ENCODE data around the gene TFCP2L1. TPM values are rescaled to one million over a fixed set of nuclear protein-coding genes. Genes with fewer than 3 reads are reported as not detected.

TFCP2L1 gene
- total and polyA plus RNA-seq, 2 experiments from 2014 or later: 0.94 to 6.4 TPM

- no peak for TF ChIP-seq ZNF462 (CRISPR knock-in tag; IDR thresholded peaks at IDR 0.05)
Observed at GRCh38 chr2:121232626-121233265, 52.3 kb downstream of the TFCP2L1 start (continued).

GRCh38 chr2:121231385-121232000 lies 53.5 kb downstream of the TFCP2L1 start:
- Histone ChIP-seq H3K4me2 (no peak overlapping the region), H3K27me3 (ENCODE audit: insufficient read depth) (no peaks in the 10 kb centered on the region), H3K36me3 (ENCODE audit: insufficient read depth) (no peaks in the 10 kb centered on the region), H3K27ac (ENCODE audit: low read depth) (no peak overlapping the region), H3K4me3 (no peak overlapping the region), H2AFZ (no peak overlapping the region), H3K4me1 (ENCODE audit: insufficient read depth) (no peaks in the 10 kb centered on the region), H4K20me1 (replicated peaks; ENCODE audit: insufficient read depth) (no peaks in the 10 kb centered on the region), H3F3A (replicated peaks; ENCODE audit: low read depth) (no peaks in the 10 kb centered on the region), H3K79me2 (replicated peaks; ENCODE audit: insufficient read depth) (no peaks in the 10 kb centered on the region), H3K9me2 (ENCODE audit: insufficient read depth) (no peaks in the 10 kb centered on the region)
- Mint-ChIP-seq H3K9me3 (no peaks in the 10 kb centered on the region), H3K36me3 (ENCODE audit: low read depth) (no peaks in the 10 kb centered on the region), H3K27ac (no peak overlapping the region), H3K4me1 (no peaks in the 10 kb centered on the region), H3K4me3 (no peak overlapping the region), H3K27me3 (ENCODE audit: insufficient read depth, low read depth, poor library complexity) (peaks cover 7% of the 10 kb centered on the region)
- ATAC-seq (no peak), DNase-seq (ENCODE audit: low spot score) (no peak)
- TF ChIP-seq NANOG (IDR thresholded peaks at IDR 0.05; ENCODE audit: borderline replicate concordance) (no peak), JUNB (IDR thresholded peaks at IDR 0.05; ENCODE audit: unreplicated experiment) (no peak), POLR2AphosphoS5 (IDR thresholded peaks at IDR 0.05; ENCODE audit: low read depth) (no peak), EZH2phosphoT487 (IDR thresholded peaks at IDR 0.05; ENCODE audit: unreplicated experiment) (no peak), ETS1 (IDR thresholded peaks at IDR 0.05) (no peak), CREB1 (CRISPR knock-in tag; IDR thresholded peaks at IDR 0.05; ENCODE audit: low read depth) (no peak), REST (IDR thresholded peaks at IDR 0.05; ENCODE audit: unreplicated experiment) (no peak), ZNF114 (CRISPR knock-in tag; IDR thresholded peaks at IDR 0.05) (no peak), EZH2 (IDR thresholded peaks at IDR 0.05; ENCODE audit: low read depth, unreplicated experiment) (no peak), ZNF331 (CRISPR knock-in tag; IDR thresholded peaks at IDR 0.05; ENCODE audit: low read depth) (no peak), CTCF (conservative IDR thresholded peaks at IDR 0.05; ENCODE audit: low read depth in 2 of 2) (no peak)

Measured in GM23338 (cell line).